Bronchial epithelial cell (primary cell): Measurements from ENCODE around the gene C2orf76. TPM values are rescaled to one million over a fixed set of nuclear protein-coding genes. Genes with fewer than 3 reads are reported as not detected.
A peak's percentile ranks its signal among the peaks of the same experiment; 100 is the strongest.

Source experiments
- DNase-seq: peaks from one replicate; pipeline ENCODE4 v3.0.0-alpha.2; 2010; ENCODE audit warnings: low read depth
- FAIRE-seq: peaks from 2 replicates; lab custom pipeline; 2011; peaks lifted over from hg19 to GRCh38; lab: Jason Lieb, UNC
- H3K27me3 ChIP-seq: 2 replicates; pipeline ENCODE4 v1.5.1; 2011; ENCODE audit warnings: low read length; ENCODE audit not compliant: control insufficient read depth, insufficient read depth
- H3K36me3 ChIP-seq: 2 replicates; pipeline ENCODE4 v1.5.1; 2011; ENCODE audit warnings: low read length; ENCODE audit not compliant: control insufficient read depth, insufficient read depth
- H3K4me3 ChIP-seq: 2 replicates; pipeline ENCODE4 v1.5.1; 2011; ENCODE audit warnings: mild to moderate bottlenecking, low read depth, low read length, control low read depth
- total RNA-seq: library from RNA; depleted of rRNA; stranded (reverse); fragments of >200 nt; gene quantifications from 2 replicates; pipeline ENCODE4 v1.2.1, GENCODE V29; 2014
- TF ChIP-seq, protein P1 (sequence below): IDR thresholded peaks from 2 replicates; pipeline ENCODE4 v1.5.1; 2011; ENCODE audit warnings: mild to moderate bottlenecking, moderate library complexity, low read length, control low read depth, inconsistent platforms; ENCODE audit not compliant: insufficient read depth, severe bottlenecking

The C2orf76 gene
- total RNA-seq, 1 donor from 2014 or later = 4.7 TPM

- Histone ChIP-seq H3K36me3 (no peaks in the 10 kb centered on the region), H3K27me3 (no peaks in the 10 kb centered on the region), H3K4me3 (no peak overlapping the region)
- DNase-seq (peak; percentile 90), FAIRE-seq (peak; percentile 100)
- TF ChIP-seq, protein P1, sequence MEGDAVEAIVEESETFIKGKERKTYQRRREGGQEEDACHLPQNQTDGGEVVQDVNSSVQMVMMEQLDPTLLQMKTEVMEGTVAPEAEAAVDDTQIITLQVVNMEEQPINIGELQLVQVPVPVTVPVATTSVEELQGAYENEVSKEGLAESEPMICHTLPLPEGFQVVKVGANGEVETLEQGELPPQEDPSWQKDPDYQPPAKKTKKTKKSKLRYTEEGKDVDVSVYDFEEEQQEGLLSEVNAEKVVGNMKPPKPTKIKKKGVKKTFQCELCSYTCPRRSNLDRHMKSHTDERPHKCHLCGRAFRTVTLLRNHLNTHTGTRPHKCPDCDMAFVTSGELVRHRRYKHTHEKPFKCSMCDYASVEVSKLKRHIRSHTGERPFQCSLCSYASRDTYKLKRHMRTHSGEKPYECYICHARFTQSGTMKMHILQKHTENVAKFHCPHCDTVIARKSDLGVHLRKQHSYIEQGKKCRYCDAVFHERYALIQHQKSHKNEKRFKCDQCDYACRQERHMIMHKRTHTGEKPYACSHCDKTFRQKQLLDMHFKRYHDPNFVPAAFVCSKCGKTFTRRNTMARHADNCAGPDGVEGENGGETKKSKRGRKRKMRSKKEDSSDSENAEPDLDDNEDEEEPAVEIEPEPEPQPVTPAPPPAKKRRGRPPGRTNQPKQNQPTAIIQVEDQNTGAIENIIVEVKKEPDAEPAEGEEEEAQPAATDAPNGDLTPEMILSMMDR = no peak
Observed at GRCh38 chr2:119283873-119284331, 82.7 kb downstream of the C2orf76 start.

- no peaks in the 10 kb centered on the region for H3K27me3 ChIP-seq
- no peaks in the 10 kb centered on the region for H3K36me3 ChIP-seq
- DNase-seq = no peak
- TF ChIP-seq, protein P1 = no peak
- H3K4me3 ChIP-seq = no peak overlapping the region
- FAIRE-seq = no peak
Observed at GRCh38 chr2:119282996-119283511, 83.6 kb downstream of the C2orf76 start.

GRCh38 chr2:119282146-119282995 is 84.3 kb downstream of the C2orf76 start:
- DNase-seq = no peak

GRCh38 chr2:119280680-119281079 is 86.0 kb downstream of the C2orf76 start:
- no peak for FAIRE-seq
- DNase-seq = no peak
- TF ChIP-seq, protein P1 = no peak

More at GRCh38 chr2:119282146-119282995, 84.3 kb downstream of the C2orf76 start:
- TF ChIP-seq, protein P1 = no peak
- no peak for FAIRE-seq
- Histone ChIP-seq H3K4me3 (no peak overlapping the region), H3K36me3 (no peaks in the 10 kb centered on the region), H3K27me3 (no peaks in the 10 kb centered on the region)

DNA sequence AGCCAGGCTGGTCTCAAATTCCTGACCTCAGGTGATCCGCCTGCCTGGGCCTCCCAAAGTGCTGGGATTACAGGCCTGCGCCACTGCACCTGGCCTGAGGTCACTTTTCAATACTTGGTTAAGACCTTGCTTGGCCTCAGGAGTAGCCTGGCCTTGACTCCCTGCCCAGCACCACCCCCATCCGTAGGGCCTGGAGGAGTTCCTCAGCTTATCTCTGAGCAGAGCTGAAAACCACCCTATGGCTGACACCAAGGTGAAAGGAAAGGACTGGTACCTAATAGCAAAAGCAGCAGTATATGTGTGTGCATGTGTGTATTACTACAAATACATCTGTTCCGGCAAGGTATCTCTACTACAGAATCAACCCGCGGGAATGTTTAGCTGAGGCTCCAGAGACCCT is 87.0 kb downstream of the C2orf76 start:
- Histone ChIP-seq H3K27me3 (no peaks in the 10 kb centered on the region), H3K4me3 (no peak overlapping the region), H3K36me3 (no peaks in the 10 kb centered on the region)
- DNase-seq (no peak), FAIRE-seq (no peak)
- TF ChIP-seq, protein P1 = no peak

More at GRCh38 chr2:119280680-119281079, 86.0 kb downstream of the C2orf76 start:
- no peaks in the 10 kb centered on the region for H3K36me3 ChIP-seq
- no peaks in the 10 kb centered on the region for H3K27me3 ChIP-seq
- no peak overlapping the region for H3K4me3 ChIP-seq
